HepG2 (cell line): ENCODE data around the gene ECHS1. TPM values are rescaled to one million over a fixed set of nuclear protein-coding genes. Genes with fewer than 3 reads are reported as not detected.

ENCODE experiments used
- ATAC-seq: fragments of 200-7000 bp; cut with Tn5 transposase; 3 replicates; pipeline ENCODE4 v1.9.1; 2020; ENCODE audit warnings: mild to moderate bottlenecking, moderate library complexity
- BruUV-seq: library from RNA; stranded (reverse); fragments of 400-500 nt; replicated peaks from 2 replicates; lab custom pipeline; 2021; lab: Mats Ljungman, UMichigan
- CTCF ChIA-PET: fragments of 300-600 bp; formaldehyde crosslinking; extraction: SDS; loops from one replicate; lab custom pipeline; 2021; ENCODE audit warnings: low total read pairs, inconsistent platforms, low intra/inter-chr PET ratio; lab: Yijun Ruan, JAX
- POLR2A ChIA-PET: fragments of 350-600 bp; sonication (Branson Sonifier 250); formaldehyde crosslinking; loops from one replicate; lab custom pipeline; 2020; ENCODE audit warnings: antibody characterized with exemption, inconsistent platforms; lab: Yijun Ruan, JAX
- DNase-seq: peaks from one replicate; pipeline ENCODE4 v3.0.0-alpha.2; 2015; ENCODE audit warnings: low spot score
- FAIRE-seq: peaks from 3 replicates; lab custom pipeline; 2011; peaks lifted over from hg19 to GRCh38; lab: Jason Lieb, UNC
- H2AFZ ChIP-seq: one replicate; pipeline ENCODE4 v1.6.1; 2011; ENCODE audit warnings: low read length, inconsistent platforms
- H3K27ac ChIP-seq: fragments of 300-600 bp; 3 replicates; pipeline ENCODE4 v1.8.0; 2011; ENCODE audit warnings: mixed run types, mild to moderate bottlenecking, mixed read lengths, low read length, inconsistent platforms; ENCODE audit not compliant: insufficient read depth; ENCODE audit errors: extremely low read length
- H3K27me3 ChIP-seq, 2 experiments: fragments of 200-600 bp in 1 of 2; 2 replicates in 1 of 2; 3 replicates in 1 of 2; pipeline versions ENCODE4 v1.6.0 to v1.8.0; 2011; ENCODE audit warnings: low read length in 2 of 2, mild to moderate bottlenecking in 2 of 2, moderate library complexity in 2 of 2, inconsistent platforms in 1 of 2; ENCODE audit not compliant: insufficient read depth in 2 of 2, control insufficient read depth in 1 of 2
- H3K36me3 ChIP-seq, 2 experiments: fragments of 200-600 bp in 1 of 2; replicated peaks in 1 of 2; 2 replicates in 1 of 2; 3 replicates in 1 of 2; pipeline versions ENCODE4 v1.5.1 to v1.8.0; 2011; ENCODE audit warnings: low read length in 2 of 2, inconsistent platforms in 1 of 2; ENCODE audit not compliant: insufficient read depth in 2 of 2, control insufficient read depth in 1 of 2
- H3K4me1 ChIP-seq: 2 replicates; pipeline ENCODE4 v1.5.1; 2012; ENCODE audit warnings: low read length, inconsistent platforms; ENCODE audit not compliant: insufficient read depth
- H3K4me2 ChIP-seq: 2 replicates; pipeline ENCODE4 v1.6.0; 2011; ENCODE audit warnings: low read depth, low read length, inconsistent platforms
- H3K4me3 ChIP-seq, 3 experiments: fragments of 200-600 bp in 1 of 3; sonication (generic), shearing (Covaris generic) in 1 of 3; replicated peaks in 1 of 3; 2 replicates each; pipeline ENCODE4 v1.5.1; 2011 to 2016; ENCODE audit warnings: low read length in 3 of 3, inconsistent platforms in 2 of 3, low read depth in 2 of 3, mild to moderate bottlenecking in 2 of 3, control low read depth in 1 of 3, mixed read lengths in 1 of 3; ENCODE audit not compliant: insufficient read depth in 1 of 3
- H3K79me2 ChIP-seq: one replicate; pipeline ENCODE4 v1.6.1; 2011; ENCODE audit warnings: low read length, inconsistent platforms; ENCODE audit not compliant: insufficient read depth
- H3K9ac ChIP-seq: 2 replicates; pipeline ENCODE4 v1.6.0; 2011; ENCODE audit warnings: mild to moderate bottlenecking, low read depth, low read length, inconsistent platforms; ENCODE audit not compliant: insufficient read depth
- H3K9me3 ChIP-seq: 2 replicates; pipeline ENCODE4 v1.5.1; 2012; ENCODE audit warnings: mild to moderate bottlenecking, low read length
- H4K20me1 ChIP-seq: 2 replicates; pipeline ENCODE4 v1.6.0; 2011; ENCODE audit warnings: inconsistent platforms, mild to moderate bottlenecking, low read length, moderate library complexity; ENCODE audit not compliant: insufficient read depth
- FOXJ3 ChIP-seq: sonication (generic); formaldehyde crosslinking; IDR thresholded peaks from 2 replicates; pipeline ENCODE4 v1.4.0; 2020; ENCODE audit warnings: missing genetic modification reagents, mild to moderate bottlenecking, borderline replicate concordance
- HNRNPLL ChIP-seq: fragments of 200-400 bp; formaldehyde crosslinking; IDR thresholded peaks from 2 replicates; pipeline ENCODE4 v1.6.1; 2017; ENCODE audit warnings: mild to moderate bottlenecking, low read depth, low read length; ENCODE audit not compliant: poor library complexity, severe bottlenecking
- MTF1 ChIP-seq: sonication (generic); formaldehyde crosslinking; IDR thresholded peaks from 2 replicates; pipeline ENCODE4 v1.5.0; 2020; ENCODE audit warnings: missing genetic modification reagents
- PAF1 ChIP-seq: IDR thresholded peaks from 2 replicates; pipeline ENCODE4 v1.6.1; 2016; ENCODE audit warnings: missing genetic modification reagents, missing compliant biosample characterization
- SNRNP70 ChIP-seq: fragments of 200-400 bp; formaldehyde crosslinking; IDR thresholded peaks from 2 replicates; pipeline ENCODE4 v1.6.1; 2017; ENCODE audit warnings: mild to moderate bottlenecking, low read depth, low read length, moderate library complexity
- TFE3 ChIP-seq: IDR thresholded peaks from 2 replicates; pipeline ENCODE4 v1.6.1; 2016
- YEATS2 ChIP-seq: sonication (generic); formaldehyde crosslinking; IDR thresholded peaks from 2 replicates; pipeline ENCODE4 v1.4.0; 2020; ENCODE audit warnings: missing genetic modification reagents, borderline replicate concordance
- ZBTB20 ChIP-seq: sonication (generic); formaldehyde crosslinking; IDR thresholded peaks from 2 replicates; pipeline ENCODE4 v1.8.1; 2023; ENCODE audit warnings: missing genetic modification reagents, low read depth, mild to moderate bottlenecking, borderline replicate concordance
- ZBTB4 ChIP-seq: sonication (generic); formaldehyde crosslinking; IDR thresholded peaks from 2 replicates; pipeline ENCODE4 v1.4.0; 2020; ENCODE audit warnings: missing genetic modification reagents, mild to moderate bottlenecking, borderline replicate concordance
- ZNF17 ChIP-seq: sonication (generic); formaldehyde crosslinking; IDR thresholded peaks from 2 replicates; pipeline ENCODE4 v1.5.0; 2020; ENCODE audit warnings: mild to moderate bottlenecking, missing genetic modification reagents
- ZNF276 ChIP-seq: sonication (generic); formaldehyde crosslinking; IDR thresholded peaks from 2 replicates; pipeline ENCODE4 v1.4.0; 2020; ENCODE audit warnings: mild to moderate bottlenecking, low read depth, missing genetic modification reagents
- ZNF75D ChIP-seq: sonication (generic); formaldehyde crosslinking; IDR thresholded peaks from 2 replicates; pipeline ENCODE4 v1.8.1; 2023; ENCODE audit warnings: missing genetic modification reagents, mild to moderate bottlenecking, borderline replicate concordance
- ZNF839 ChIP-seq: sonication (generic); formaldehyde crosslinking; IDR thresholded peaks from 2 replicates; pipeline ENCODE4 v1.4.0; 2020; ENCODE audit warnings: missing genetic modification reagents, mild to moderate bottlenecking, borderline replicate concordance
- WGBS: methylation state at CpG from one replicate; pipeline ENCODE4 v1.1.6; 2017; ENCODE audit warnings: low lambda C conversion rate; 5-methylcytosine and 5-hydroxymethylcytosine counted together
- in situ Hi-C: cut with HindIII; loops from 2 replicates; pipeline ENCODE4 v1.10.0; 2017; ENCODE audit warnings: low pct_unique_long_range_greater_than_20kb; ENCODE audit not compliant: extremely low pct_ligation_motif_present
- intact Hi-C: fragments of 100-400 bp; cut with micrococcal nuclease; formaldehyde crosslinking; loops from one replicate; pipeline ENCODE4 v1.10.0; 2022; ENCODE audit not compliant: unreplicated experiment
- polyA plus RNA-seq, 8 experiments: library from polyadenylated mRNA; depleted of rRNA in 3 of 8; stranded (reverse) in 7 of 8; unstranded in 1 of 8; fragments of >200 nt; fragmentation: Illumina TruSeq in 4 of 8; extraction: Trizol in 4 of 8; gene quantifications; 2 replicates each; pipeline versions ENCODE4 v1.2.1 to v1.2.3, GENCODE V29; 2011 to 2016; ENCODE audit warnings: low read depth in 4 of 8, missing spikeins in 1 of 8, mixed read lengths in 1 of 8; ENCODE audit not compliant: insufficient read depth in 1 of 8
- total RNA-seq, 5 experiments: library from RNA; depleted of rRNA; stranded (reverse); fragments of >200 nt; fragmentation: Illumina TruSeq; extraction: Trizol; gene quantifications; 2 replicates each; pipeline ENCODE4 v1.2.3, GENCODE V29; 2016; ENCODE audit warnings: low read depth in 1 of 5

Gene ECHS1
- total and polyA plus RNA-seq, 2 of the 13 experiments (the other 11 are each of a cell fraction or from before 2014, with no cell fraction given): 32.7 to 195 TPM

- POLR2A ChIA-PET: no interaction called here
- intact Hi-C loops (no loop called here), in situ Hi-C loops (no loop called here)
- FAIRE-seq (no peak), ATAC-seq (no peak), DNase-seq (no peak)
- H3K27me3 ChIP-seq: peaks cover 10 to 76% of the 10 kb centered on the region in 2 experiments
- 56% methylated on average over 30 of the region's 30 CpGs for WGBS
- H3K27ac ChIP-seq: no peak overlapping the region
- H2AFZ ChIP-seq: no peak overlapping the region
- no peak overlapping the region for H3K4me2 ChIP-seq
- H3K4me3 ChIP-seq: no peak overlapping the region
- H3K9ac ChIP-seq: no peak overlapping the region
- CTCF ChIA-PET: no interaction called here
- no peaks in the 10 kb centered on the region for H3K9me3 ChIP-seq
- no peaks in the 10 kb centered on the region for H3K36me3 ChIP-seq
- BruUV-seq: no TSS peak
- TF ChIP-seq ZNF75D (no peak), FOXJ3 (no peak), HNRNPLL (no peak), ZBTB4 (CRISPR knock-in tag) (no peak), ZBTB20 (CRISPR knock-in tag) (no peak), ZNF17 (CRISPR knock-in tag) (no peak), TFE3 (no peak), SNRNP70 (no peak), MTF1 (no peak), YEATS2 (CRISPR knock-in tag) (no peak), ZNF839 (no peak), PAF1 (CRISPR knock-in tag) (no peak), ZNF276 (CRISPR knock-in tag) (no peak)
- H3K79me2 ChIP-seq: no peaks in the 10 kb centered on the region
- H3K4me1 ChIP-seq: peaks cover 27% of the 10 kb centered on the region
- no peaks in the 10 kb centered on the region for H4K20me1 ChIP-seq
Observed at GRCh38 chr10:133332936-133333699, 40.0 kb downstream of the ECHS1 start.
